GM20431 (cell line): Measurements from ENCODE around the gene SCART1.
"Not testable (repeated sequence)": the region's sequence is repeated elsewhere in the genome, so short reads cannot be mapped to it uniquely, and the experiment has no call there.

Experiments
- in situ Hi-C: fragments of 300-500 bp; cut with MseI, MboI; formaldehyde crosslinking; loops from one replicate; pipeline ENCODE4 v1.15.0; 2020; ENCODE audit warnings: low sequenced_read_pairs; ENCODE audit not compliant: unreplicated experiment

SCART1 gene

DNA sequence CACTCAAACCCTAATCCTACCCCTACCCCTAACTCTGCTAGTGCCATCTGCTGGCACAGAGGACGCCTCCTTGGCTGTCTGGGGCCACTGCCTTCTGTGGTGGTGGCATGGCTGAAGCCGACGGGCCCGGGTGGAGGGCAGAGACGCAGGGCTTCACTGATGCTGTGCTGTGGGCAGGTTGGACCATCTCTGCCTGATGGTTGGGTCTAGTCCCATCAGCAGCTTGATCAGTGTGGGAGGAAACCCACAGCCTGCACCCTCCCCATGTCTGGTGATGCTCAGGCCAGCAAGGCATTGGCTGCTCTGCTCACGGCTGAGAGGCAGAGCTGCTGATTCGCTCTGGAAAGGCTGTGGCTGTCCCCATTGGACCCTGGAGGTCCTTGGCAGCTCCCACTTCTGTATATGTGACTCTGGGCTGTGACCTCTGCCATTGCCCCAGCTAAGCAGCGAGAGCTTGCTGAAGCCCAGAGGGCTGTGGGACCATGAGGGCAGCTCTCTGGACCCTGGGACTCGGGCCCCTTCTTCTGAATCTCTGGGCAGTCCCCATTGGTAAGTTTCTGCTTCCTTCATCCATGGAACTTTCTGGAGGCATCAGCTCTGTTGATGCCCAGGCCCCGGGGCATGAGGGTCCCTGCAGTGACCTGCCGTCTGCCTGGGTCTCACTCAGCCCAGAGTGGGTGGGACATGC, at the start of gene SCART1:
Gene SCART1 (plus strand): TSS at position 430 of the 688 bp plus-strand sequence. CDS start 53 bp downstream, at position 483.
- in situ Hi-C loops = no loop called here

DNA sequence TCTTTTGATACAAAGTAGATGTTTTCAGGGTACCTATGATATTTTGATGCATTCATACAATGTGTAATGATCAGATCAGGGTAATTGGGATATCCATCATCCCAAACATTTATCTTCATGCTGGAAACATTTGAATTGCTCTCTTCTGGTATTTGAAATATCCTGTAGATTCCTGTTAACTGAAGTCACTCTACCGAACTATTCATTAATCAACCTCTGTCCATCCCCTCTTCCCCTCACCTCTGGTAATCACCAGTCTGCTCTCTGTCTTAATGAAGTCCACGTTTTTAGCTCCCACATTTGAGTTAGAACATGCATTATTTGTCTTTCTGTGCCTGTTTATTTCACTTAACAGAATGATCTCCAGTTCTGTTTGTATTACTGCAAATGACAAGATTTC, 48.5 kb upstream of the SCART1 start:
- in situ Hi-C loops = no loop called here

DNA sequence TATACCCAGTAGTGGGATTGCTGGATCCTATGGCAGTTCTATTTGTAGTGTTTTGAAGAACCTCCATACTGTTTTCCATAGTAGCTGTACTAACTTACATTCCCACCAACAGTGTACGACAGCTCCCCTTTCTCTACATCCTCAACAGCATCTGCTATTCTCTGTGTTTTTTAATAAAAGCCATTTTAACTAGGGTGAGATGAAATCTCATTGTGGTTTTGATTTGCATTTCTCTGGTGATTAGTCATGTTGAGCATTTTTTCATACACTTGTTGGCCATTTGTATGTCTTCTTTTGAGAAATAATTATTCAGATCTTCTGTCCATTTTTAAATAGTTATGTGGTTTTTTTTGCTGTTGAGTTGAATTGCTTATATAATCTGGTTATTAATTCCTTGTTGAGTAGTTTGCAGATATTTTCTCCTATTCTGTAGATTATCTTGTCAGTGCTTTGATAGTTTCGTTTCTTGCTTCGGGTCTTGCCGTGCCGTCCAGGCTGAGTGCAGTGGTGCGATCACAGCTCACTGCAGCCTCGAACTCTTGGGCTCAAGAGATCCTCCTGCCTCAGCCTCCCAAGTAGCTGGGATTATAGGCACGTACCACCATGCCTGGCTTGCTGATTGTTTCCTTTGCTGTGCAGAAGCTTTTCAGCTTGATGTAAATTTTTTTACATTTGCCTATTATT, 47.8 kb upstream of the SCART1 start:
- in situ Hi-C loops = no loop called here

DNA sequence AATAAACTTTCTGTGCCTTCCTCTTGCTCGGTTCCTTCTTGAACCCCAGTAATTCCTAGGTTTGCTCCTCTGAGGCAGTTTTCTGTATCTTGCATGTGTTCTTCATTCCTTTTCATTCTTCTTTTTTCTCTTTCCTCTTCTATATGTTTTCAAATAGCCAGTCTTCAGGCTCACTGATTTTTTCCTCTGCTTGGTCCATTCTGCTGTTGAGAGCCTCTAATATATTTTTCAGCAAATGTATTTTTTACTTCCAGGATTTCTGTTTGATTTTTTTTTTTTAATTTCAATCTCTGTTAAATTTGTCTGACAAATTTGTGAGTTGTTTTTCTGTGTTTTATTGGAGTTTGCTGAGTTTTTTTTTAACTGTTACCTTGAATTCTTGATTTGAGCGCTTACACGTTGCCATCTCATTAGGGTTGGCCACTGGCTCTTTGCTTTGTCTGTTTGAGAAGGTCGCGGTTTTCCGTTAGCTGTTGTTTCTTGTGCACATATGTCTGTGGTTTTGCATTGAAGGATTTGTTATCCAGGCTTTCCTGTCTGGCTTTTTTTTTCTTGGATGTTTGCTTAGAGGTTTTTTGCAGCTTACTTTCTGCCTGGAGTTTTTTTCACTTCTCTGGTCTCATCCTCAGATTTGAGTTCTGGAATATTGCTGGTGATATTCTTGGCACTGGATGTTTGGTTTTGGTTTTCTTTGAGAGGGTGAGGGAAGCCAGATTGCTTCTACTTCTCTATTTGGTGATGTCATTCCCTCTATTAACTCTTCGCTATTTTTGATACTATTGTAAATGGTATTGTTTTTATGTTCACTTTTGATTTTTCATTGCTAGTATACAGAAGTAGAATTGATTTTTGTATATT, 42.0 kb upstream of the SCART1 start:
- in situ Hi-C loops = no loop called here

- in situ Hi-C loops = no loop called here
These were observed 41.4 kb upstream of the SCART1 start for GRCh38 chr10:133412381-133412711.

GRCh38 chr10:133414401-133414800, 39.3 kb upstream of the SCART1 start:
- in situ Hi-C loops = not testable (repeated sequence)

DNA sequence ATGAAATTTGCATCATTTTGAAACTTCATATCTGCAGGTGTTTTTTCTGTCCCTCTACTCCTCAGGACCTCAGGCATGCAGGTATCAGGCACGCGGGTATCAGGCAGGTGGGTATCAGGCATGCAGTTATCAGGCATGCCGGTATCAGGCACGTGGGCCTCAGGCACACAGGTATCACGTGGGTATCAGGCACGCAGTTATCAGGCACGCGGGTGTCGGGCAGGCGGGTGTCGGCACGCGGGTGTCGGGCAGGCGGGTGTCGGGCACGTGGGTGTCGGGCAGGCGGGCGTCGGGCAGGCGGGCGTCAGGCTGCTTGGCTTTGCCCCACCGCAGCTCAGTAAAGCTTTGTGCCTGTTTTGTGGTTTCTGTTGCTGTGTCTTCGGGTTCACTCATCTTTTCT, 38.0 kb upstream of the SCART1 start:
- in situ Hi-C loops = no loop called here

GRCh38 chr10:133418289-133418993, 35.3 kb upstream of the SCART1 start:
- in situ Hi-C loops = no loop called here

GRCh38 chr10:133419211-133419950, 34.4 kb upstream of the SCART1 start:
- in situ Hi-C loops = no loop called here

- in situ Hi-C loops = no loop called here
These were observed 33.7 kb upstream of the SCART1 start for GRCh38 chr10:133420028-133420427.

GRCh38 chr10:133420579-133420978, 33.2 kb upstream of the SCART1 start:
- in situ Hi-C loops = no loop called here

- in situ Hi-C loops = no loop called here
These were observed 32.2 kb upstream of the SCART1 start for GRCh38 chr10:133421336-133422222.

GRCh38 chr10:133422223-133422806, 31.4 kb upstream of the SCART1 start:
- in situ Hi-C loops = no loop called here

GRCh38 chr10:133422807-133423771, 30.7 kb upstream of the SCART1 start:
- in situ Hi-C loops = no loop called here

DNA sequence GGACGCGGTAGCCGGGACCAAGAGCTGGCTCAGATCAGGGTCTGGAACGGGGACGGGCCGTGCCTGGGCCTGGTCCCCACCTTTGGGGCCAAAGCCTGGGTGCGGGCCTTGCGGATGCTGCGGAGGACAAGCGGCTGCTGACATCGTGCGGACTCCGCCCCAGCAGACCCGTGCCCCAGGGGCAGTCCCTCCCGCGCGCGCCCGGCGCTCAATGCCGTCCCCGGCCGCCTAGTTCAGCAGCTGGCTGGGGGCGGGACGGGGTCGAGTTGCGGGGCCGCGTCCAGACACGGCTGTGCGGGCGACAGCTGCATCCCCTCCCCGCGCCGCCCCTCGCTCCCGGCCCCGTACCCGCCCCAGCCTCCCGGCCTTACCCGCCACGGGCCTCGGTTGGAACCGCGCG, 29.6 kb upstream of the SCART1 start:
- in situ Hi-C loops = not testable (repeated sequence)

DNA sequence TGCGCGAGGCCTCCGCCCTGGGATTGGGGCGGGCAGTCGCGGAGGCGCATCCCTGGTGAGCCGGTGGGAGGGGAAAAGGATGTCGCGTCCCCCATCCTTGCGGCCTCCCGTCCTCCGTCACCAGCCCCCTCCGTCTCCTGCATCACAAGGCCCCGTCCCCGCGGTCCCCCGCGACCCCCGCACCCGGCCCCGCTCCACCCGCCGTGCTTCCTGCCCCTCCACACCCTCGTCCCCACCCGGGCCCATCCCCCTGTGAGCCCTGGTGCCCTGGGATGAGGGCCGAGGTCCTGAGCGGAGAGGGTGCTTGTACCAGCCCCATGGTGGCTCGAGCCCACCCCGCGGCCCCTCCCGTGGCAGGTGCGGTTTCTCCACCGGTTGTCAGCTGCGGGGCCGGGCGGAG, 29.1 kb upstream of the SCART1 start, which contains the start of gene SPRN:
Gene SPRN (minus strand): TSS at position 25 of the 400 bp plus-strand sequence. CDS start 944 bp downstream, outside the sequence.
- in situ Hi-C loops = not testable (repeated sequence)

GRCh38 chr10:133429571-133429970, 24.2 kb upstream of the SCART1 start:
- in situ Hi-C loops = not testable (repeated sequence)
